HCT116 (cell line): Measurements from ENCODE around the gene CIAO1. TPM values are rescaled to one million over a fixed set of nuclear protein-coding genes. Genes with fewer than 3 reads are reported as not detected.

Experiments
- ATAC-seq: fragments of 200-7000 bp; cut with Tn5 transposase; 2 replicates; pipeline ENCODE4 v1.9.1; 2020; ENCODE audit warnings: mild to moderate bottlenecking, moderate library complexity
- BruUV-seq: library from RNA; stranded (reverse); fragments of 400-500 nt; replicated peaks from 2 replicates; lab custom pipeline; 2021; lab: Mats Ljungman, UMichigan
- CTCF ChIA-PET: fragments of 300-600 bp; sonication (Branson Sonifier 250); formaldehyde crosslinking; loops from one replicate; lab custom pipeline; 2021; ENCODE audit warnings: antibody characterized with exemption; lab: Charles Lee
- POLR2A ChIA-PET: fragments of 300-600, 350-600 bp; sonication (Branson Sonifier 250); formaldehyde crosslinking; loops from one replicate; lab custom pipeline; 2021; ENCODE audit warnings: antibody characterized with exemption; lab: Charles Lee
- RAD21 ChIA-PET, 2 experiments: fragments of 300-600 bp; sonication (Branson Sonifier 250); formaldehyde crosslinking; loops; one replicate each; lab custom pipeline; 2023; ENCODE audit warnings: low total read pairs in 2 of 2; ENCODE audit not compliant: uncharacterized antibody in 2 of 2, unreplicated experiment in 2 of 2, low non-redundant PET in 1 of 2; lab: Charles Lee
- DNase-seq: peaks from one replicate; pipeline ENCODE4 v3.0.0-alpha.2; 2010; ENCODE audit warnings: low read depth, low spot score
- H2AFZ ChIP-seq: fragments of 200-600 bp; shearing (Covaris generic), sonication (generic); 2 replicates; pipeline ENCODE4 v1.6.1; 2017; ENCODE audit warnings: low read depth, mixed run types, mixed read lengths, antibody characterized with exemption, low read length; ENCODE audit not compliant: poor library complexity, severe bottlenecking
- H3K27ac ChIP-seq: 2 replicates; pipeline ENCODE4 v1.5.1; 2012; ENCODE audit warnings: low read depth, low read length
- H3K27me3 ChIP-seq: fragments of 200-600 bp; sonication (generic); 2 replicates; pipeline ENCODE4 v1.6.1; 2016; ENCODE audit warnings: mixed run types, low read length, mixed read lengths; ENCODE audit not compliant: insufficient read depth
- H3K36me3 ChIP-seq, 2 experiments: fragments of 200-500 bp in 1 of 2; fragments of 200-600 bp in 1 of 2; sonication (Bioruptor generic) in 1 of 2; sonication (generic) in 1 of 2; 2 replicates each; pipeline versions ENCODE4 v1.5.1 to v1.6.1; 2014 to 2016; ENCODE audit warnings: low read length in 2 of 2, inconsistent platforms in 1 of 2, mixed read lengths in 1 of 2, mixed run types in 1 of 2; ENCODE audit not compliant: insufficient read depth in 2 of 2, control insufficient read depth in 1 of 2
- H3K4me1 ChIP-seq, 2 experiments: fragments of 200-600 bp in 1 of 2; sonication (generic) in 1 of 2; 2 replicates each; pipeline versions ENCODE4 v1.5.1 to v1.6.1; 2012 to 2017; ENCODE audit warnings: low read length in 2 of 2, inconsistent platforms in 1 of 2, mild to moderate bottlenecking in 1 of 2, mixed read lengths in 1 of 2, mixed run types in 1 of 2, moderate library complexity in 1 of 2; ENCODE audit not compliant: insufficient read depth in 2 of 2, control insufficient read depth in 1 of 2
- H3K4me2 ChIP-seq: fragments of 200-600 bp; sonication (generic); 2 replicates; pipeline ENCODE4 v1.6.1; 2017; ENCODE audit warnings: mixed run types, low read length, mixed read lengths
- H3K4me3 ChIP-seq, 2 experiments: fragments of 200-600 bp in 1 of 2; sonication (generic) in 1 of 2; replicated peaks in 1 of 2; 2 replicates each; pipeline ENCODE4 v1.5.1; 2011 to 2016; ENCODE audit warnings: low read length in 2 of 2, control low read depth in 1 of 2, low read depth in 1 of 2, mild to moderate bottlenecking in 1 of 2, mixed read lengths in 1 of 2, mixed run types in 1 of 2
- H3K79me2 ChIP-seq: fragments of 200-600 bp; sonication (generic); 2 replicates; pipeline ENCODE4 v1.6.1; 2017; ENCODE audit warnings: mild to moderate bottlenecking, mixed run types, low read length, moderate library complexity, mixed read lengths; ENCODE audit not compliant: insufficient read depth
- H3K9ac ChIP-seq: fragments of 200-600 bp; sonication (generic); 2 replicates; pipeline ENCODE4 v1.6.1; 2016; ENCODE audit warnings: low read length, mixed read lengths
- H3K9me2 ChIP-seq: fragments of 200-600 bp; sonication (generic), shearing (Covaris generic); 2 replicates; pipeline ENCODE4 v1.6.1; 2017; ENCODE audit warnings: mixed run types, mild to moderate bottlenecking, moderate library complexity; ENCODE audit not compliant: insufficient read depth
- H3K9me3 ChIP-seq, 2 experiments: fragments of 200-500 bp in 1 of 2; fragments of 200-600 bp in 1 of 2; sonication (Bioruptor generic) in 1 of 2; sonication (generic) in 1 of 2; 2 replicates each; pipeline ENCODE4 v1.6.1; 2014 to 2017; ENCODE audit warnings: low read length in 2 of 2, mixed read lengths in 2 of 2, inconsistent platforms in 1 of 2, low read depth in 1 of 2, mild to moderate bottlenecking in 1 of 2, mixed run types in 1 of 2, moderate library complexity in 1 of 2; ENCODE audit not compliant: control insufficient read depth in 1 of 2, insufficient read depth in 1 of 2
- H4K20me1 ChIP-seq: fragments of 200-600 bp; sonication (generic), shearing (Covaris generic); 2 replicates; pipeline ENCODE4 v1.6.1; 2017; ENCODE audit warnings: mixed run types, mild to moderate bottlenecking, moderate library complexity; ENCODE audit not compliant: insufficient read depth
- CBX3 ChIP-seq: IDR thresholded peaks from 2 replicates; pipeline ENCODE4 v1.6.1; 2012; ENCODE audit warnings: low read depth
- CEBPB ChIP-seq: IDR thresholded peaks from 2 replicates; pipeline ENCODE4 v1.6.1; 2012; ENCODE audit warnings: low read depth
- EGR1 ChIP-seq: IDR thresholded peaks from 2 replicates; pipeline ENCODE4 v1.6.1; 2012; ENCODE audit warnings: low read depth
- ELF1 ChIP-seq: IDR thresholded peaks from 2 replicates; pipeline ENCODE4 v1.6.1; 2012; ENCODE audit warnings: low read depth, borderline replicate concordance
- EZH2 ChIP-seq: fragments of 200-600 bp; sonication (generic); IDR thresholded peaks from 2 replicates; pipeline ENCODE4 v1.6.1; 2017; ENCODE audit warnings: antibody characterized with exemption, mixed run types
- FOSL1 ChIP-seq: IDR thresholded peaks from 2 replicates; pipeline ENCODE4 v1.6.1; 2012; ENCODE audit warnings: low read depth
- JUND ChIP-seq: IDR thresholded peaks from 2 replicates; pipeline ENCODE4 v1.6.1; 2012
- POLR2AphosphoS5 ChIP-seq: IDR thresholded peaks from 2 replicates; pipeline ENCODE4 v1.6.1; 2011; ENCODE audit warnings: mild to moderate bottlenecking, low read depth, low read length, moderate library complexity
- RAD21 ChIP-seq: IDR thresholded peaks from 2 replicates; pipeline ENCODE4 v1.6.1; 2012; ENCODE audit warnings: low read depth, mild to moderate bottlenecking
- REST ChIP-seq: IDR thresholded peaks from 2 replicates; pipeline ENCODE4 v1.6.1; 2012; ENCODE audit warnings: low read depth
- SIN3A ChIP-seq: IDR thresholded peaks from 2 replicates; pipeline ENCODE4 v1.6.1; 2012; ENCODE audit warnings: low read depth
- YY1 ChIP-seq: IDR thresholded peaks from 2 replicates; pipeline ENCODE4 v1.6.1; 2011; ENCODE audit warnings: low read length, low read depth, moderate library complexity, mild to moderate bottlenecking; ENCODE audit not compliant: insufficient replicate concordance; ENCODE audit errors: extremely low read depth
- ZFX ChIP-seq: fragments of 450-650 bp; IDR thresholded peaks from 2 replicates; pipeline ENCODE4 v1.6.1; 2017
- ZNF274 ChIP-seq: fragments of 200-500 bp; sonication (Bioruptor generic); IDR thresholded peaks from 2 replicates; pipeline ENCODE4 v1.6.1; 2014; ENCODE audit warnings: mild to moderate bottlenecking, low read depth, low read length, inconsistent platforms
- intact Hi-C: fragments of 100-400 bp; cut with micrococcal nuclease; formaldehyde crosslinking; loops from 2 replicates; pipeline ENCODE4 v1.10.0; 2022
- total RNA-seq: library from RNA; stranded (reverse); gene quantifications from one replicate; pipeline ENCODE4 v1.2.1, GENCODE V29; 2021; ENCODE audit not compliant: unreplicated experiment
- TF ChIP-seq, protein P1 (sequence below): IDR thresholded peaks from 2 replicates; pipeline ENCODE4 v1.6.1; 2011; ENCODE audit warnings: mild to moderate bottlenecking, low read length, moderate library complexity; ENCODE audit not compliant: insufficient replicate concordance; ENCODE audit errors: extremely low read depth
- TF ChIP-seq, protein P2 (sequence below): IDR thresholded peaks from 2 replicates; pipeline ENCODE4 v1.6.1; 2012

Gene CIAO1
- total RNA-seq, 1 experiment from 2014 or later: 76.8 TPM

DNA sequence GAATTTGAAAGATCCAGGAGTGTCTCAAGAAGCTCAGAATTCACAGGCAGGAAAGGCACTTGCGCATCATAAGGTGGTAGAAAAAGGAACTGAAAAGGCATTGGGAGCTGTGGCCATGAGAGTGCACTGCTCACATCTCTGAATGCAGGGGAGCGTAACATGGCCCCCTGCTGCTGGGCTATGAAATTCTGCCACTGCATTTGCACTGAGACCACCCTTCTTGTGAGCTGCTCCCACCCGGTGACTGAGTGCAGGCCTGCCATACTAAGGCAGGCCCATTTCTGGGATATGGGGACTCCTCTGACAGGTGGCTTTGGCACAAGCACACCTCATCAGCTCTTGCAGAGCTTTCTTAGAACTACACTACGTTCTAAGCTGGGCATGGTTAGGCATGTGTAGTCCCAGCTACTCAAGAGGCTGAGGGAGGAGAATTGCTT, 32.1 kb upstream of the CIAO1 start:
- no peaks in the 10 kb centered on the region for H3K4me1 ChIP-seq
- H3K36me3 ChIP-seq: no peaks in the 10 kb centered on the region
- no peak for DNase-seq
- H3K79me2 ChIP-seq: no peaks in the 10 kb centered on the region
- no peak overlapping the region for H3K4me3 ChIP-seq
- CTCF ChIA-PET: no interaction called here
- no peak for ATAC-seq
- no peaks in the 10 kb centered on the region for H3K9me3 ChIP-seq
- intact Hi-C loops: no loop called here
- H3K27me3 ChIP-seq: no peaks in the 10 kb centered on the region
- TF ChIP-seq ZFX (no peak), CEBPB (no peak), FOSL1 (no peak), SIN3A (no peak), JUND (no peak), POLR2AphosphoS5 (no peak), RAD21 (no peak), REST (no peak), ELF1 (no peak), EGR1 (no peak), ZNF274 (no peak), CBX3 (no peak), YY1 (no peak), EZH2 (no peak)
- TF ChIP-seq, protein P1, sequence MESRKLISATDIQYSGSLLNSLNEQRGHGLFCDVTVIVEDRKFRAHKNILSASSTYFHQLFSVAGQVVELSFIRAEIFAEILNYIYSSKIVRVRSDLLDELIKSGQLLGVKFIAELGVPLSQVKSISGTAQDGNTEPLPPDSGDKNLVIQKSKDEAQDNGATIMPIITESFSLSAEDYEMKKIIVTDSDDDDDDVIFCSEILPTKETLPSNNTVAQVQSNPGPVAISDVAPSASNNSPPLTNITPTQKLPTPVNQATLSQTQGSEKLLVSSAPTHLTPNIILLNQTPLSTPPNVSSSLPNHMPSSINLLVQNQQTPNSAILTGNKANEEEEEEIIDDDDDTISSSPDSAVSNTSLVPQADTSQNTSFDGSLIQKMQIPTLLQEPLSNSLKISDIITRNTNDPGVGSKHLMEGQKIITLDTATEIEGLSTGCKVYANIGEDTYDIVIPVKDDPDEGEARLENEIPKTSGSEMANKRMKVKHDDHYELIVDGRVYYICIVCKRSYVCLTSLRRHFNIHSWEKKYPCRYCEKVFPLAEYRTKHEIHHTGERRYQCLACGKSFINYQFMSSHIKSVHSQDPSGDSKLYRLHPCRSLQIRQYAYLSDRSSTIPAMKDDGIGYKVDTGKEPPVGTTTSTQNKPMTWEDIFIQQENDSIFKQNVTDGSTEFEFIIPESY: no peak
- TF ChIP-seq, protein P2, sequence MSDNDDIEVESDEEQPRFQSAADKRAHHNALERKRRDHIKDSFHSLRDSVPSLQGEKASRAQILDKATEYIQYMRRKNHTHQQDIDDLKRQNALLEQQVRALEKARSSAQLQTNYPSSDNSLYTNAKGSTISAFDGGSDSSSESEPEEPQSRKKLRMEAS: no peak
- RAD21 ChIA-PET: no interaction called here
- POLR2A ChIA-PET: interaction anchor here (0.8 kb wide), 1 partner anchor 25 kb away, joined by 3 read pairs; the partner anchor contains the start of gene STARD7
- no peak overlapping the region for H3K27ac ChIP-seq
- no peaks in the 10 kb centered on the region for H3K9me2 ChIP-seq
- no peak overlapping the region for H2AFZ ChIP-seq
- no peaks in the 10 kb centered on the region for H4K20me1 ChIP-seq
- no peak overlapping the region for H3K9ac ChIP-seq
- BruUV-seq: no TSS peak
- H3K4me2 ChIP-seq: no peak overlapping the region
